ENCODE data around the gene NLGN4Y.
"Not testable (repeated sequence)": the region's sequence is repeated elsewhere in the genome, so short reads cannot be mapped to it uniquely, and the experiment has no call there.

Gene NLGN4Y

GRCh38 chrY:14850734-14851133, 326.4 kb downstream of the NLGN4Y start:
- DNase-seq: no peak

- DNase-seq: no peak
These were observed 336.1 kb downstream of the NLGN4Y start for GRCh38 chrY:14860448-14860847.

- DNase-seq: not testable (repeated sequence)
These were observed 336.7 kb downstream of the NLGN4Y start for GRCh38 chrY:14861033-14861432.

GRCh38 chrY:14871971-14872370, 347.6 kb downstream of the NLGN4Y start:
- no peak for DNase-seq
